Ecto neural progenitor cell (in vitro differentiated cells): ENCODE data around the gene MMP3.

Experiments
- DNase-seq: peaks from one replicate; pipeline ENCODE4 v3.0.0-alpha.2; 2018; ENCODE audit warnings: low spot score

MMP3 gene

DNA sequence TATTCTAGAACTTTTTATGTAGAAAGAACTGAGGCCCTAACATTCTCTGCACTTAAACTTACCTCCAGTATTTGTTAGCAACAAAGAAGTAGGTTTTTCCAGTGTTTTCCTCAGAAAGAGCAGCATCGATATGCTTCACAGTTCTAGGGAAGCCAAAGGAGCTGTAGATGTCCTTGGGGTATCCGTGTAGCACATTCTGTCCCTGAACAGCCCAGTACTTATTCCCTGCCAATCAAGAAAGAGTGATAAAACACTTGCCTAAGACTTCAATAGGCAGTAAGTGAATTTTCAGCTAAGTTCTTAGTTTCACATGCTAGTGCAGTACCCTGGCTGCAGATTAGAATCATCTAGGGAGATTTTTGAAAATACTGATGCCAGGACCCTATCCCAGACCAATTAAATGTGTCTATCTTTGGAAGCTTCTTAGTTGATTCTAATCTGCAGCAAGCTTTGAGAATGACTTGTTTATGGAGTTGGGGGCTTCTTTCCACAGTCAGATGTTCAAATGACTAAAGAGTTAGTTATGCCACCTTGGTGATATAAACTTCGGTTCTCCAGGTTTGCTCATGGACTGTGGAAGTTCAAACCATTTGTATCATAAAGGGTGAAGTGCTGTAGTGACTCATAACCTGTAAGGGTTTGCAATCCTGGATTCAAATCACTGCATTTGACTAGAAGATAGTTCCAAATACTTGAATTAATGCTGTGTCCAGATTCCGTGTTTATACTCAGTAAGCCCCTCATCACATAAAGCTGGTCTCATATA is 52.0 kb downstream of the MMP3 start:
- no peak for DNase-seq

GRCh38 chr11:102788334-102788995 is 54.9 kb downstream of the MMP3 start:
- DNase-seq = no peak
